Fibroblast of the conjunctiva (primary cell): Measurements from ENCODE around the gene KCNE1.
A peak's percentile ranks its signal among the peaks of the same experiment; 100 is the strongest.

ENCODE experiments used
- DNase-seq: peaks from one replicate; pipeline ENCODE4 v3.0.0-alpha.2; 2010; ENCODE audit warnings: low read depth

KCNE1 gene

GRCh38 chr21:34535886-34536285, 23.9 kb upstream of the KCNE1 start:
- DNase-seq: no peak

- no peak for DNase-seq
These were observed 22.5 kb upstream of the KCNE1 start for GRCh38 chr21:34534522-34534921.

DNA sequence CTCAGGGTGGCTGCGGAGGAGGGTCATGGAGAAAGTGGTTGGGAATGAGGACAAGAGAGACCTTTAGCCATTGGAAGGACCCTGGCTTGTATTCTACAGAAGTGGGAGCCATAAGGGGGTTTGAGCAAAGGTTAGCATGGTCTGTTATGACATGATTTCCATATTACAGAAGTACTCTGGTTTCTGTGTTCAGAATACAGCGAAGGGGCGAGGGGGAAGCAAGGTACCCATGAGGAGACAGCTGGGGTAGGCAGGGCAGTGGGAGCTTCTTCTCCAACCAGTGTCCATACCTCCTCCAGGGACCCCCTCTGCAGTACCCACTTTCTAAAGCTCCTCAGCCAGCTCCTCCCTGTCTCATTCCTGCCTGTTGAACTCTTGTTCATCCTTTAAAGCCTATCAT, 21.9 kb upstream of the KCNE1 start:
- no peak for DNase-seq

- DNase-seq: no peak
These were observed 19.4 kb upstream of the KCNE1 start for GRCh38 chr21:34531399-34531798.

DNA sequence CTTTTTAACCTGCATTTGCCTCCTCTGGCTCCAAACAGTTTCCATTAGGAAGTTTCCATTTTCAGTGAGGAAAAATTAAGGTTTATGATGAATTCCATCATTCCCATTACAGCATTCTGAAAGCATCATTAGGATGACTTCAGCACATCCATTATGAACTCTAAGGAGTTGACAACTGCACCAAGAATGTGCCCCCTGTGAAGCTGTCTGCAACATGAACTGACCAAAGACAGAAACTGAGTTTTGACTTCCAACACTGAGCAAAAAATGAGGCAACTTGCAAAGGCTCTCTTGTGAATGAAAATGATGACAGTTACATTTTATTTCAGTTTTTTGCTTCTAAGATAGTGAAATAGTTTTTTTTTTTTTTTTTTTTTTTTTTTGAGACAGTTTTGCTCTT, 18.3 kb upstream of the KCNE1 start:
- DNase-seq: no peak

- DNase-seq: no peak
These were observed 16.1 kb upstream of the KCNE1 start for GRCh38 chr21:34528131-34528561.

GRCh38 chr21:34526618-34527290, 14.7 kb upstream of the KCNE1 start:
- peak; percentile 99 for DNase-seq

DNA sequence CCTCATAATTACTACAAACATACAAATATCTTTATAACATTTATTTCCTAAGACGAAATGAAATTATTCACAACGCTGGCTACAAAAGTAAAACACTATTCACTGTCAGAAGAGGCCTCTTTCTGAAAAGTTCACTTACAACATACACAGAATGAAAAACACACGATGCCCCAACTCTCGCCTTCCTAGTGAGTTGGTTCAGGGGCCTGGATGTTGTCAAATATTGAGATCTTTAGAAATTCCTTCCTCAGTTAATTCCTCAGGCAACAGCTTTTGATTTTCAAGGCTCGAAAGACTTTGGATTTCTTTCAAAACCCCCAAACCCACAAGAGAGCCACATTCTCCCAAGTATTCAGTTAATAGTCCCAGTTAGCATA, 14.2 kb upstream of the KCNE1 start:
- DNase-seq: no peak

DNA sequence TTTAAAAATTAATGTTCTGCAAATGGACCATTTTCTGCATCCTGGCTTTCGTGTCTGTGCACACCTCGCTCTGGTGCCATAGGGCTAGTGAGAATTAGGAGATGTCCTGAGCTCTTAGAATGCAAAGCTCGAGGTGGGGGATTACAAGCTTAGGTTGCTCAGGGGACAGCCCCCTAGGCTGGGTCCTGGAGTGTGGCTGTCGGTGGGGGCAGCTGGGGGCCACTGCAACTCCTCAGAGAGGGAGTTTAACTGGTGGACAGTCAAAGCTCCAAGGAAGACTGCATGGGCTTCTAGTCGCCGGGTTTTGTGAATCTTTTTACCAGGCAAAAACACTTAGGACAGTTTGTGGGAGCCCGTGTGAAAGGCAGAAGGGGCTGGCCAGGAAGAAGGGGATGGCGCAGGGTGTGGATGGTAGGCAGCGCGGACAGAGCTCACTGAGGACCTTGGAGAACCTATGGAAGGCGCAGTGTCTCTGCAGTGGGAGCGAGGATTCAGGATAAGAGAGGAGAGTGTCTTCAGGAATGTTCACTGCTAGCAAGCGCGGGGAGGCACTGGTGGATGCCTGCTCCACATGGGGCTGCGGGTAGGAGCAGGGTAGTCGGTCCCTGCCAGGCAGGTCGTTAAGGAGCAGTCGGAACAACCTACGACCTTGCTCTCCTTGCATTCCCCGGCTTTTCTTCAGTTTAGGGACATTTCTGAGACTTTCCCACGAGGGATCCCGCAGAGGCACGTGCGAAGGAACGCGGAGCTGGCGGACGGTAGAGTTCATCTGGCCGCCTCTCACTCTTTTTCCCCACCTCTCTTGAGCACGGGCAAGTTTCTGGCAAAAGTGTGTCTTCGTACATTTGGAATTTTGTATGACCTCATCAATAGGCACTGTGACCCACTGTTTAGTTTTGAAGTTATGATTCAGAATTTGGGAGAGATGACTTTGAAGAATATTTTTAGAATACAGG, 12.9 kb upstream of the KCNE1 start:
- DNase-seq: no peak

GRCh38 chr21:34523019-34523555, 11.1 kb upstream of the KCNE1 start:
- DNase-seq: no peak

- no peak for DNase-seq
These were observed 10.3 kb upstream of the KCNE1 start for GRCh38 chr21:34522284-34522683.

DNA sequence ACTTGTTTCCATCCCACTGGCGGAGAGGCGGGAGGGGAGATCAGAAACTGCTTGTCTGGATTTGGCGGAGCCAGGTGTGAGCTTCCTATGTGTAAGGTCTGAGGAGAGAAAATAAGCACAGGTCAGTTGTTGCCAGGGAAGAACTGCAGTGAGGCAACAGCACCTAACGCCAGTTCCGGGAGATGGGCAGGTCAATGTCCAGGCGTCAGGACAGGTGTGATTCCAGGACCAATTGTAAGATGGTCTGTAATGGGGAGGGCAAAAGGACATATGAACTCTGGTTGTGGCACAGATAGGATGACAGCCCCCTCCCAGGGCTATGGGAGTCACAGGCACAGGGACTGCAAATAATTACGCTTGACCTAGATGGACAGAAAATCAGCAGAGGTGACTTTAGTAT, 9.6 kb upstream of the KCNE1 start:
- DNase-seq: no peak

- no peak for DNase-seq
These were observed 8.9 kb upstream of the KCNE1 start for GRCh38 chr21:34520764-34521508.

DNA sequence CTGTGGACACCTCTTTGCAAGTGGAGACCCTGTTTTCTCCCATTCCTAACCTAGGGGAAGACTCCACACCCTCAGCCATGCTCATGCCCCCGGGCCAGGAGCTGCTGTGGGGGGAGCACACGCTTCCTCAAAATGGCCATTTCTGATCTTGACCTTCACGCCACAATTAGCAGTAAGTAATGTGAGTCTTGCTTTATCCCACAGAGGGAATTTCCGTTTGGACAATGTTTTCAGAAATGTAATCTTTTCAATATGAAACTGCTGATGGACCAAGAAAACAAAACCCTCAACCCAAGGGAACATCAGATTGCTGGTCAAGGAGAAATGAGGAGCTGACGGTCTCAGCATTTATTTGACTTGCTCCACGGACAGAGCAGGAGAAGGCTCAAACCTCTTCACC, 8.3 kb upstream of the KCNE1 start:
- DNase-seq: no peak

GRCh38 chr21:34519694-34520093, 7.7 kb upstream of the KCNE1 start:
- DNase-seq: no peak

- no peak for DNase-seq
These were observed 7.0 kb upstream of the KCNE1 start for GRCh38 chr21:34519016-34519415.

DNA sequence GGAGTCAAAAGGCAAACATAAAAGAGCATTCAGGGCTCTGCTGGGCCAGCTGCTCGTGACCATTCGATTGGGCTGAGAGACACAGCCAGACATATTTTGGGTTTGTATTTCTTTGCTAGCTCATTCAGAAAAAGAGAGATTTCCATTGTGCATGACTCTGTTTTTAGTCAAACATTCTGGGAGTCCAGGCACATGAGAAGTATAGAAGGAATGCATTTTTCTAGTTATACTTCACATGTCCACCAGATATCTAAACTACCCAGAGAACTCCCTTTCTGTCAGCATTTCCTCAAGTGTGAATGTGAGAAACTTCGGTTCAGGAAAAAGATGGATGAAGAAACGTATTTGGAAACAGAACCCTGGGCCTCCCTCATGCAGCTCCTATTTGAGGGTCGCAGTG, 6.3 kb upstream of the KCNE1 start:
- no peak for DNase-seq

GRCh38 chr21:34517491-34518245, 5.7 kb upstream of the KCNE1 start:
- DNase-seq: no peak

DNA sequence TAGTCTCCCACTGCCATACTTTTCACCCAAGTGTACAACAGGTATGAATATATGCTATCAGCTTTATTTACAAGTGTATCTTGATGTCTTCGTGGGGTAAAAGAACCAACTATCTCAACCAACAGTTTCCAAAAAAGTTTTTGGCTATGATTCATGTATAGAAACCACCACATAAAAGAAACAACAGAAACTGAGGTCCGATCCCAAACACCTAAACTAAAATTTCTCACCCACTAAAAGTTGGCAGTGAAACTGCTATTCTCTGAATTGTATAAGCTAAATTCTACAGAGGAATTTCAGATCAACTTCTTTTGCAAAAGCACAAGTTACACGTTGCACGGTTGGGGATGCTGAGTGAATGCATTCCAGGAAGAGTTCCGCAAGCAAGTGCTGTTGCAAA, 5.0 kb upstream of the KCNE1 start:
- no peak for DNase-seq

- no peak for DNase-seq
These were observed 2.6 kb upstream of the KCNE1 start for GRCh38 chr21:34514576-34515115.

- no peak for DNase-seq
These were observed 1.2 kb upstream of the KCNE1 start for GRCh38 chr21:34513129-34513675.
